NCI-H128 (cell line): ENCODE measurements around the gene CHTOP.

Experiments used
- DNase-seq: peaks from one replicate; lab custom pipeline; 2025; ENCODE audit not compliant: unreplicated experiment; lab: John Stamatoyannopoulos, UW

Gene CHTOP

GRCh38 chr1:153683854-153684253 lies 50.0 kb downstream of the CHTOP start:
- no peak for DNase-seq

GRCh38 chr1:153684892-153685291 lies 51.0 kb downstream of the CHTOP start:
- no peak for DNase-seq

- DNase-seq = no peak
These were observed 51.9 kb downstream of the CHTOP start for GRCh38 chr1:153685544-153686340.

- DNase-seq = no peak
These were observed 53.7 kb downstream of the CHTOP start for GRCh38 chr1:153687346-153688125.

- no peak for DNase-seq
These were observed 54.4 kb downstream of the CHTOP start for GRCh38 chr1:153688276-153688675.

GRCh38 chr1:153688736-153689328 lies 55.0 kb downstream of the CHTOP start:
- DNase-seq = no peak

GRCh38 chr1:153693466-153693865 lies 59.6 kb downstream of the CHTOP start:
- no peak for DNase-seq
